Calu3 (cell line): ENCODE measurements around the gene UST. TPM values are rescaled to one million over a fixed set of nuclear protein-coding genes. Genes with fewer than 3 reads are reported as not detected.

Experiments
- BruUV-seq: library from RNA; stranded (reverse); fragments of 400-500 nt; replicated peaks from 2 replicates; lab custom pipeline; 2021; lab: Mats Ljungman, UMichigan
- CTCF ChIA-PET: fragments of 300-600 bp; sonication (Branson Sonifier 250); formaldehyde crosslinking; loops from one replicate; lab custom pipeline; 2022; ENCODE audit warnings: antibody characterized with exemption; lab: Charles Lee
- DNase-seq: peaks from one replicate; pipeline ENCODE4 v3.0.0; 2022
- H3K27ac Mint-ChIP-seq: one replicate; pipeline ENCODE4 v1.8.0; 2022; ENCODE audit warnings: mixed read lengths; ENCODE audit not compliant: unreplicated experiment
- H3K27me3 Mint-ChIP-seq: one replicate; pipeline ENCODE4 v1.8.0; 2022; ENCODE audit warnings: mixed read lengths; ENCODE audit not compliant: unreplicated experiment
- H3K36me3 Mint-ChIP-seq: one replicate; pipeline ENCODE4 v1.8.0; 2022; ENCODE audit warnings: mild to moderate bottlenecking, moderate library complexity, mixed read lengths; ENCODE audit not compliant: insufficient read depth, unreplicated experiment
- H3K4me1 Mint-ChIP-seq: one replicate; pipeline ENCODE4 v1.8.0; 2022; ENCODE audit warnings: mild to moderate bottlenecking, low read depth, mixed read lengths; ENCODE audit not compliant: unreplicated experiment
- H3K4me3 Mint-ChIP-seq: one replicate; pipeline ENCODE4 v1.8.0; 2022; ENCODE audit warnings: mild to moderate bottlenecking, low read depth, moderate library complexity, mixed read lengths; ENCODE audit not compliant: unreplicated experiment
- H3K9me3 Mint-ChIP-seq: one replicate; pipeline ENCODE4 v1.8.0; 2022; ENCODE audit warnings: low read depth, mixed read lengths; ENCODE audit not compliant: unreplicated experiment
- CTCF ChIP-seq: fragments of 200-600 bp; IDR thresholded peaks from one replicate; pipeline ENCODE4 v1.8.0; 2022; ENCODE audit warnings: antibody characterized with exemption; ENCODE audit not compliant: unreplicated experiment
- intact Hi-C: fragments of 100-400 bp; cut with micrococcal nuclease; formaldehyde crosslinking; loops from one replicate; pipeline ENCODE4 v1.10.0; 2022; ENCODE audit not compliant: unreplicated experiment
- total RNA-seq: library from RNA; stranded (reverse); gene quantifications from 2 replicates; pipeline ENCODE4 v1.2.3, GENCODE V29; 2022

Gene UST
- total RNA-seq, 1 experiment from 2014 or later = 2.4 TPM

- H3K27me3 Mint-ChIP-seq = no peaks in the 10 kb centered on the region
- TF ChIP-seq CTCF = no peak
- BruUV-seq = no TSS peak
- intact Hi-C loops = no loop called here
- no peak for DNase-seq
- no peak overlapping the region for H3K4me3 Mint-ChIP-seq
- no peaks in the 10 kb centered on the region for H3K36me3 Mint-ChIP-seq
- peaks cover 13% of the 10 kb centered on the region for H3K4me1 Mint-ChIP-seq
- no peak overlapping the region for H3K27ac Mint-ChIP-seq
- no peaks in the 10 kb centered on the region for H3K9me3 Mint-ChIP-seq
- CTCF ChIA-PET = no interaction called here
Observed at GRCh38 chr6:149053848-149054558, 307.2 kb downstream of the UST start.

- H3K27ac Mint-ChIP-seq = no peak overlapping the region
- no TSS peak for BruUV-seq
- CTCF ChIA-PET = no interaction called here
Observed at GRCh38 chr6:149054559-149055194, 307.8 kb downstream of the UST start.

GRCh38 chr6:149055195-149055899 is 308.5 kb downstream of the UST start:
- peaks cover under 1% of the 10 kb centered on the region for H3K4me1 Mint-ChIP-seq
- CTCF ChIA-PET = no interaction called here
- H3K4me3 Mint-ChIP-seq = no peak overlapping the region
- intact Hi-C loops = no loop called here
- no peak overlapping the region for H3K27ac Mint-ChIP-seq
- DNase-seq = no peak
- no TSS peak for BruUV-seq
- TF ChIP-seq CTCF = no peak
- H3K36me3 Mint-ChIP-seq = no peaks in the 10 kb centered on the region
- no peaks in the 10 kb centered on the region for H3K9me3 Mint-ChIP-seq
- no peaks in the 10 kb centered on the region for H3K27me3 Mint-ChIP-seq

More at GRCh38 chr6:149054559-149055194, 307.8 kb downstream of the UST start:
- no peak for DNase-seq
- intact Hi-C loops = no loop called here
- no peaks in the 10 kb centered on the region for H3K27me3 Mint-ChIP-seq
- H3K4me3 Mint-ChIP-seq = no peak overlapping the region
- H3K4me1 Mint-ChIP-seq = peaks cover 6% of the 10 kb centered on the region
- no peaks in the 10 kb centered on the region for H3K36me3 Mint-ChIP-seq
- no peak for TF ChIP-seq CTCF
- no peaks in the 10 kb centered on the region for H3K9me3 Mint-ChIP-seq

GRCh38 chr6:149056777-149057463 is 310.1 kb downstream of the UST start:
- CTCF ChIA-PET = no interaction called here
- intact Hi-C loops = no loop called here

More at GRCh38 chr6:149056777-149057463, 310.1 kb downstream of the UST start:
- H3K36me3 Mint-ChIP-seq = peaks cover 5% of the 10 kb centered on the region
- H3K27ac Mint-ChIP-seq = no peak overlapping the region
- no peaks in the 10 kb centered on the region for H3K9me3 Mint-ChIP-seq
- H3K4me1 Mint-ChIP-seq = peaks cover 12% of the 10 kb centered on the region
- no peak overlapping the region for H3K4me3 Mint-ChIP-seq
- no peaks in the 10 kb centered on the region for H3K27me3 Mint-ChIP-seq
- TF ChIP-seq CTCF = no peak
- DNase-seq = no peak
- no TSS peak for BruUV-seq
